Measurements from ENCODE around the gene ADCY2.

The ADCY2 gene

GRCh38 chr5:7834982-7835381 is 439.0 kb downstream of the ADCY2 start:
- no peak for DNase-seq (ENCODE audit: low read depth)
- H3K4me3 ChIP-seq (ENCODE audit: low read depth, low read length) = no peak overlapping the region
- TF ChIP-seq CTCF (IDR thresholded peaks at IDR 0.05; ENCODE audit: low read depth, low read length, missing control alignments) = no peak

- no peak overlapping the region for H3K4me3 ChIP-seq (ENCODE audit: low read depth, low read length)
- no peak for DNase-seq (ENCODE audit: low read depth)
- TF ChIP-seq CTCF (IDR thresholded peaks at IDR 0.05; ENCODE audit: low read depth, low read length, missing control alignments) = no peak
Observed at GRCh38 chr5:7837403-7837802, 441.5 kb downstream of the ADCY2 start.

GRCh38 chr5:7842531-7842930 is 446.6 kb downstream of the ADCY2 start:
- TF ChIP-seq CTCF (IDR thresholded peaks at IDR 0.05; ENCODE audit: low read depth, low read length, missing control alignments) = no peak
- no peak for DNase-seq (ENCODE audit: low read depth)
- no peak overlapping the region for H3K4me3 ChIP-seq (ENCODE audit: low read depth, low read length)

- no peak overlapping the region for H3K4me3 ChIP-seq (ENCODE audit: low read depth, low read length)
- no peak for DNase-seq (ENCODE audit: low read depth)
Observed at GRCh38 chr5:7844901-7845300, 449.0 kb downstream of the ADCY2 start.

GRCh38 chr5:7845557-7845956 is 449.6 kb downstream of the ADCY2 start:
- H3K4me3 ChIP-seq (ENCODE audit: low read depth, low read length) = no peak overlapping the region
- no peak for DNase-seq (ENCODE audit: low read depth)
- TF ChIP-seq CTCF (IDR thresholded peaks at IDR 0.05; ENCODE audit: low read depth, low read length, missing control alignments) = no peak

More at GRCh38 chr5:7844901-7845300, 449.0 kb downstream of the ADCY2 start:
- no peak for TF ChIP-seq CTCF (IDR thresholded peaks at IDR 0.05; ENCODE audit: low read depth, low read length, missing control alignments)

- H3K4me3 ChIP-seq (ENCODE audit: low read depth, low read length) = no peak overlapping the region
- no peak for TF ChIP-seq CTCF (IDR thresholded peaks at IDR 0.05; ENCODE audit: low read depth, low read length, missing control alignments)
- DNase-seq (ENCODE audit: low read depth) = no peak
Observed at GRCh38 chr5:7846327-7846726, 450.4 kb downstream of the ADCY2 start.

GRCh38 chr5:7848296-7848695 is 452.4 kb downstream of the ADCY2 start:
- H3K4me3 ChIP-seq (ENCODE audit: low read depth, low read length) = no peak overlapping the region
- TF ChIP-seq CTCF (IDR thresholded peaks at IDR 0.05; ENCODE audit: low read depth, low read length, missing control alignments) = no peak
- no peak for DNase-seq (ENCODE audit: low read depth)

Measured in GM12864 (cell line).